ENCODE results near the gene MID1.

The MID1 gene

DNA sequence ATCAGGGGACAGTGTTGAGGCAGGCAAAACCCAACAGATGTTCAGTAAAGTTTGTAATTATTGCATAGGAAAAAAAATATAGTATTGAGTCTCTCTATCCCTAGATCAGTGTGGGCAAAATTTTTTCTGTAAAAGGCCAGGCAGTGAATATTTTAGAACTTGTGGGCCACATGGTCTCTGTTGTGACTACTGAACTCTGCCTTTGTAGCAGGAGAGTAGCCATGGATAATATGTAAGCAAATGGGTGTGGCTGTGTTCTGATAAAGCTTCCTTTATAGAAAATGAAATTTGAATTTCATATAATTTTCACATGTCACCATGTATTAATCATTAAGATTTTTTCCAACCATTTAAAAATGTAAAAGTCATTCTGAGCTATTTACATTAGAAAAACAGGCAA is 193.1 kb downstream of the MID1 start:
- no peaks in the 10 kb centered on the region for H3K27me3 ChIP-seq (ENCODE audit: insufficient read depth, insufficient read length)
- TF ChIP-seq SUZ12 (IDR thresholded peaks at IDR 0.05; ENCODE audit: extremely low read depth, insufficient read depth, insufficient read length): no peak
- TF ChIP-seq ZNF274 (IDR thresholded peaks at IDR 0.05; ENCODE audit: low read depth, low read length): no peak
- no peak for TF ChIP-seq YY1 (IDR thresholded peaks at IDR 0.05; ENCODE audit: insufficient read depth, insufficient read length)
- no peaks in the 10 kb centered on the region for H3K9me3 ChIP-seq (ENCODE audit: insufficient read depth, low read length)
- no peak for DNase-seq (ENCODE audit: low read depth, low spot score)
- no peaks in the 10 kb centered on the region for H3K36me3 ChIP-seq (ENCODE audit: insufficient read depth, insufficient read length, low read length)
- no peak overlapping the region for H3K9ac ChIP-seq (ENCODE audit: insufficient read length, low read depth)
- H3K4me3 ChIP-seq (ENCODE audit: insufficient read length, low read depth): no peak overlapping the region
- no peaks in the 10 kb centered on the region for H3K4me1 ChIP-seq (ENCODE audit: insufficient read depth, insufficient read length)

DNA sequence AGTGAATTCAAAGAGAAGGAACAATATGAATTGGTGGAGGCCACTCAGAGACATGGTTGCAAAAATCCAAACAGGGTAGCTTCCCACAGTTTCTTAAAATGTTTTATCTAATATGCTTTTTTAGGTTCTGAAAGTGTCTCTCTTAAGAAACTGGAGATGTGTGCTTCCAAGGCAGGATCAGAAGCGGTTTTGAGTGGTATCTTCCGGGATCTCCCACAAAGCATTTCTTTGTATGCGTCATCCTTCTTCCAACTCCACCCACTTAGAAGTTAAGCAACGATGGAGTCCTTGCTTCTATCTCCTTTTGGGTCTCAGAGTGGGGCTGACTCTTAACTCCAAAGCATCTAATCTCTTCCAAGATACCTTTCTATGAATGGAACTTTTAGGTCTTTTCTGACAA is 196.7 kb downstream of the MID1 start:
- Histone ChIP-seq H3K4me1 (ENCODE audit: insufficient read depth, insufficient read length) (no peaks in the 10 kb centered on the region), H3K4me3 (ENCODE audit: insufficient read length, low read depth) (no peak overlapping the region), H3K36me3 (ENCODE audit: insufficient read depth, insufficient read length, low read length) (no peaks in the 10 kb centered on the region), H3K9me3 (ENCODE audit: insufficient read depth, low read length) (no peaks in the 10 kb centered on the region), H3K27me3 (ENCODE audit: insufficient read depth, insufficient read length) (no peaks in the 10 kb centered on the region), H3K9ac (ENCODE audit: insufficient read length, low read depth) (no peak overlapping the region)
- DNase-seq (ENCODE audit: low read depth, low spot score): no peak
- TF ChIP-seq ZNF274 (IDR thresholded peaks at IDR 0.05; ENCODE audit: low read depth, low read length): no peak
- no peak for TF ChIP-seq YY1 (IDR thresholded peaks at IDR 0.05; ENCODE audit: insufficient read depth, insufficient read length)
- TF ChIP-seq SUZ12 (IDR thresholded peaks at IDR 0.05; ENCODE audit: extremely low read depth, insufficient read depth, insufficient read length): no peak

DNA sequence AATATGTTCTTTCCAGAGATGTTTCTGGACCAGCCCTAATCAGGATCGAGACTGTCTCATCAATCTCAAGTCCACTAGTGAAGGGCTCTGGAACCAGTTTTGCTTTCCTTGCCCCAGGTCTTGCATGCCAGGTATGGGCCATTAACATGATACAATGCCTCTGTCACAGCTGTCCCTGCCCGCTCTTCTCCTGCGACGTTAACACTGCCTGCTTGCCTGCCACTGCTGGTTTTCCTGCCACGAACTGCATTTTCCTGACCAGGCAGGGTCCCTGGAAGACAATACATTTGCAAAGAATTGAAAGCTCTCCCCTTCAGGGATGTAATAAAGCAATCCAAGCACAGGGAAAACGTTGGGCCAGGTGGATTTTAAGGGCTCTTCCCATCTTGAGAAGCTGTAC is 200.3 kb downstream of the MID1 start:
- no peak for TF ChIP-seq YY1 (IDR thresholded peaks at IDR 0.05; ENCODE audit: insufficient read depth, insufficient read length)
- TF ChIP-seq ZNF274 (IDR thresholded peaks at IDR 0.05; ENCODE audit: low read depth, low read length): no peak
- no peak for TF ChIP-seq SUZ12 (IDR thresholded peaks at IDR 0.05; ENCODE audit: extremely low read depth, insufficient read depth, insufficient read length)
- DNase-seq (ENCODE audit: low read depth, low spot score): no peak
- H3K4me3 ChIP-seq (ENCODE audit: insufficient read length, low read depth): no peak overlapping the region
- H3K9me3 ChIP-seq (ENCODE audit: insufficient read depth, low read length): no peaks in the 10 kb centered on the region
- no peak overlapping the region for H3K9ac ChIP-seq (ENCODE audit: insufficient read length, low read depth)
- H3K36me3 ChIP-seq (ENCODE audit: insufficient read depth, insufficient read length, low read length): no peaks in the 10 kb centered on the region
- no peaks in the 10 kb centered on the region for H3K4me1 ChIP-seq (ENCODE audit: insufficient read depth, insufficient read length)
- no peaks in the 10 kb centered on the region for H3K27me3 ChIP-seq (ENCODE audit: insufficient read depth, insufficient read length)

DNA sequence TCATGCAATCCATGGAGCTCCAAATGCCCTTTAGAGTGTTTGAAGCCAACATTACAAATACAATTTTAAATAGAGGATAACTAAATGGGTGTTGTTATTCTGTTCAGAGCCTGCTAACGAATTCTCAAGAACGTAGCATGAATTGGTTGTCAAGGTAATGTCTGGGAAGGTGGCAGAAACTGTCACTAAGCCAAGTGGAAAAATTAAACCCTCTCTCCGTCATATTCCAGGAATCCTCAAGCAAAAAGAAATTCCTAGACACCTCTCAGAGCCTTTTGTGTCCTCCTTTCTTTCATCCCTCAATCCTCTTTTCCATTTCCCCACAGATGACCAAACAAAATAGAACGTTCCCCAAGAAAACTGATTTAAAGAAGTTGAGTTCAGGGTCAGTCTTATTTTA is 204.0 kb downstream of the MID1 start:
- no peak for DNase-seq (ENCODE audit: low read depth, low spot score)
- Histone ChIP-seq H3K4me3 (ENCODE audit: insufficient read length, low read depth) (no peak overlapping the region), H3K36me3 (ENCODE audit: insufficient read depth, insufficient read length, low read length) (no peaks in the 10 kb centered on the region), H3K9ac (ENCODE audit: insufficient read length, low read depth) (no peak overlapping the region), H3K9me3 (ENCODE audit: insufficient read depth, low read length) (no peaks in the 10 kb centered on the region), H3K4me1 (ENCODE audit: insufficient read depth, insufficient read length) (no peaks in the 10 kb centered on the region), H3K27me3 (ENCODE audit: insufficient read depth, insufficient read length) (no peaks in the 10 kb centered on the region)
- TF ChIP-seq YY1 (IDR thresholded peaks at IDR 0.05; ENCODE audit: insufficient read depth, insufficient read length) (no peak), ZNF274 (IDR thresholded peaks at IDR 0.05; ENCODE audit: low read depth, low read length) (no peak), SUZ12 (IDR thresholded peaks at IDR 0.05; ENCODE audit: extremely low read depth, insufficient read depth, insufficient read length) (no peak)

DNA sequence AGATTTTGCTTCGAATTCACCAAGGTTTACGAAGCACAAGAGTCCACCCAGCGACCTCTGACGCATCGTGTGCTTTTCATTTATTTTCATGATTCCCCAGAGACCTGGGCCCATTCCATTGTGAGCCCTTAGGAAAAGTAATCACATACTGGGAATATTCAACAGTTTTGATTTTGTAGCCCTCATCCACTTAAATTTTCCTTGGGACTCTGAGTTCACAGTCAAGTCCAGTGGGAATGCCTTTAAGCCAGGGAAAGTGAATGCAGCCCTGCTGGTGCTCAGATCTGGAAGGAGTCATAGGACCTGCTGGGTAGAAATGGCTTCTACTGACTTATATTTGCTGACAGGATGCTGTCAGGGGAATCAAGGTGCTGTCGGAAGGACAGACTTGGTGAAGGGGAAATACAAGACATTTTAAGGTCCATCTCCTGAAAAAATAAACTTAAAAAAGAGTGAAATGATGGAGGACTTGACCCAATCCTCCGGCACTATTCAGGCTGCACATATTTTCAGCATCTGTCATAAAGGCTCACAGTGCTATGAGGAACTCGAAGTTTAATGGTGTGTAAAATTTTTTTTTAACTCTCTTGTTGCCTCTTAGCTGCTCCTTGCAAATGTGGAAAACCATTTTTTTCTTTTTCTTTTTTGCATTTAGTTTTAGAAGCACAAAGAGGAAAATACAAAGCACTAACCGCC is 204.9 kb downstream of the MID1 start:
- H3K27me3 ChIP-seq (ENCODE audit: insufficient read depth, insufficient read length): no peaks in the 10 kb centered on the region
- no peak for DNase-seq (ENCODE audit: low read depth, low spot score)
- no peaks in the 10 kb centered on the region for H3K9me3 ChIP-seq (ENCODE audit: insufficient read depth, low read length)
- no peaks in the 10 kb centered on the region for H3K36me3 ChIP-seq (ENCODE audit: insufficient read depth, insufficient read length, low read length)
- no peak overlapping the region for H3K4me3 ChIP-seq (ENCODE audit: insufficient read length, low read depth)
- H3K9ac ChIP-seq (ENCODE audit: insufficient read length, low read depth): no peak overlapping the region
- TF ChIP-seq YY1 (IDR thresholded peaks at IDR 0.05; ENCODE audit: insufficient read depth, insufficient read length): no peak
- no peak for TF ChIP-seq SUZ12 (IDR thresholded peaks at IDR 0.05; ENCODE audit: extremely low read depth, insufficient read depth, insufficient read length)
- no peak for TF ChIP-seq ZNF274 (IDR thresholded peaks at IDR 0.05; ENCODE audit: low read depth, low read length)
- H3K4me1 ChIP-seq (ENCODE audit: insufficient read depth, insufficient read length): no peaks in the 10 kb centered on the region

DNA sequence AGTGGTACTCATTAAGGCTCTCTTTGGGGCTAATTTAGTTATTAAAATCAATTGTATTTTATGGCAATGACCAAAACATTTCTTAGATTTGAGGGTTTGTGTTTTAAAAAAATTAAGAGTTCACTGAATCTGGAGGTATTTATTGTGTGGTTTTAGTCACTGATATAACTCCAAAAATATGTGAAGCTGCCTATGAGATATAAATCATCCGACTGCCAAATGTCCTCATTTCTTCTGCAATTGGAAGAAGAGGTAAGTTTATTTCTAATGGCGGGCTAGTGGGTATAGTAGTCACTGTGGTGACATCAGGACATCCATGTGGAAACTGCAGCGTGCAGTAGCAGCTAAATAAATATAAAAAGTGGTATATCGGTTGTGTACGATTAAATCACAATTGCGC is 205.5 kb downstream of the MID1 start:
- no peaks in the 10 kb centered on the region for H3K27me3 ChIP-seq (ENCODE audit: insufficient read depth, insufficient read length)
- TF ChIP-seq YY1 (IDR thresholded peaks at IDR 0.05; ENCODE audit: insufficient read depth, insufficient read length) (no peak), ZNF274 (IDR thresholded peaks at IDR 0.05; ENCODE audit: low read depth, low read length) (no peak), SUZ12 (IDR thresholded peaks at IDR 0.05; ENCODE audit: extremely low read depth, insufficient read depth, insufficient read length) (no peak)
- DNase-seq (ENCODE audit: low read depth, low spot score): no peak
- no peaks in the 10 kb centered on the region for H3K9me3 ChIP-seq (ENCODE audit: insufficient read depth, low read length)
- H3K4me1 ChIP-seq (ENCODE audit: insufficient read depth, insufficient read length): no peaks in the 10 kb centered on the region
- no peaks in the 10 kb centered on the region for H3K36me3 ChIP-seq (ENCODE audit: insufficient read depth, insufficient read length, low read length)
- H3K4me3 ChIP-seq (ENCODE audit: insufficient read length, low read depth): no peak overlapping the region
- no peak overlapping the region for H3K9ac ChIP-seq (ENCODE audit: insufficient read length, low read depth)

DNA sequence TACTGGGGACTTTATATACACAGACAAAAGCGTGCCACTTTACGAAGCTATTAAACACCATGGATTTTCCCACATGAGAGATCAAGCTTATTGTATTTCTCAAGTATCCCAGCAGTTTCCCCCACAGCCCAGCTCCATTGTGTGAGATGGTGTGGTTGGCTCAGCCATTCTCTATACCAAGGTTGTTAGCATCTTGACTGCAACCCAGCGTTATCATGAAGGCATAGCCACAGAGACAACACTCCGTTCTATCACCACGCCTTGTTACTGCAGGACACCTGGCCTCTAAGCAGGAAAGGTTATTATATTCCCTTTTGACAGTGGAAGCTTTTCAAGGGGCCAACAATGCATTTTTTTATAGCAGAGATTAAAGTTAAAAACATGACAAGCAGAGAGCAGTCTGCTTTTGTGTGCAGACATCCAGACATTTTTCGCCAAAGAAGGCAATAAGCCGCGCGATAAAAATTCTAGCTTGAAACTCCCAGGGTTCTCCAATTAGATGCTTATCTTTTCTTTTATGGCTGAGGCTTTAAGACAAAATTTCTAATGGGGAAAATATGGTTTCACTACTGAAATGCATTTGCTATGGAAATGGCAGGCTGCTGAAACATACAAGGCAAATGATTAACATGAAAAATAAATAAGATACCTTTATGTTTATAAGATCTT is 206.1 kb downstream of the MID1 start:
- Histone ChIP-seq H3K36me3 (ENCODE audit: insufficient read depth, insufficient read length, low read length) (no peaks in the 10 kb centered on the region), H3K4me1 (ENCODE audit: insufficient read depth, insufficient read length) (no peaks in the 10 kb centered on the region), H3K27me3 (ENCODE audit: insufficient read depth, insufficient read length) (no peaks in the 10 kb centered on the region), H3K4me3 (ENCODE audit: insufficient read length, low read depth) (no peak overlapping the region), H3K9me3 (ENCODE audit: insufficient read depth, low read length) (no peaks in the 10 kb centered on the region), H3K9ac (ENCODE audit: insufficient read length, low read depth) (no peak overlapping the region)
- TF ChIP-seq ZNF274 (IDR thresholded peaks at IDR 0.05; ENCODE audit: low read depth, low read length) (no peak), YY1 (IDR thresholded peaks at IDR 0.05; ENCODE audit: insufficient read depth, insufficient read length) (no peak), SUZ12 (IDR thresholded peaks at IDR 0.05; ENCODE audit: extremely low read depth, insufficient read depth, insufficient read length) (no peak)
- DNase-seq (ENCODE audit: low read depth, low spot score): no peak

Data from NT2/D1 (cell line).